DMS79 (cell line): Measurements from ENCODE around the gene EGR2.
"Not testable (repeated sequence)": the region's sequence is repeated elsewhere in the genome, so short reads cannot be mapped to it uniquely, and the experiment has no call there.

ENCODE experiments used
- DNase-seq: peaks from one replicate; lab custom pipeline; 2025; lab: John Stamatoyannopoulos, UW

The EGR2 gene

DNA sequence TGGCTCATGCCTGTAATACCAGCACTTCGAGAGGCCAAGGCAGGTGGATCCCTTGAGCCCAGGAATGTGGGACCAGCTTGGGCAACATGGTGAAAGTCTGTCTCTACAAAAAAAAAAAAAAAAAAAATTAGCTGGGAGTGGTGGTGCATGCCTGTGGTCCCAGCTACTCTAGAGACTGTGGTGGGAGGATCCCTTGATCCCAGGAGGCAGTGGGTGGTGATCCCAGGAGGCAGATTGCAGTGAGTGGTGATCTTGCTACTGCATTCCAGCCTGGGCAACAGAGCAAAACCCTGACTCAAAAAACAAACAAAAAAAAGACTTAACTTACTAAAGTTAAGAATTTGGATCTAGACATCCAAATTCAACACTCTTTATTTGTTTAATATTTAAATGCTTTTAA is 21.9 kb downstream of the EGR2 start:
- no peak for DNase-seq

DNA sequence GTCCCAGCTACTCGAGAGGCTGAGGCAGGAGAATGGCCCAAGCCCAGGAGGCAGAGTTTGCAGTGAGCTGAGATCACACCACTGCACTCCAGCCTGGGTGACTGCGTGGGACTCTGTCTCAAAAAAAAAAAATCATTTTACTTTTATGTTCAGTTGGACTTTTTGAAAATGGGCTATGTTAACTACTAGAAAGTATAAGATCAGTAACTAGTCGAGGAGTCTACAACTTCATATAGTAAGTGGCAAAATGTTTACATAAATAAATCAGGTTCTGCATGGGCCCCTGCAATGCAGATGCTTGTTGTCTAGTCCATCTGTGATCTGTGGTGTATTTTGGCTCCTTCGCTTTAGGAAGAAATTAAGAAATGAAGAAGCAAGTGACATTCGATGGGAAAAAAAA is 23.9 kb downstream of the EGR2 start:
- no peak for DNase-seq

DNA sequence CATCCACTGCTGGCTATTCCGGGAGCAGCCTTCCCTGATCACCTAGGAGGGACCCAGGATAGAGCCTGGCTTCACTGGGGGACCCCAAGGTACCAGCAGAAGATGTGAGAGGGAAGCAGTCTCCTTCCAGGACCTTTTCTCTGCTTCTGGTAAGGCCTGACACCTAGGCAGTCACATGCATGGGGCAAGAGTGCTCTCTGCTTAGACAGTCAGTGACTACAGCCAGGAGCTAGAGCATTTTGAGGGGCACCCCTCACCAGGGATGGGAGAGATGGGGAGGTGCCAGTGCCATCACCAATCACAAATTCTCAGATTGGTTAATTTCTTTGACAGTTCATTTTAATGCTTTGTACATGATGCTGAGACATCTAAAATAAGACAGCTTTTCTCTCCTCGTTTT is 25.6 kb downstream of the EGR2 start:
- no peak for DNase-seq

DNA sequence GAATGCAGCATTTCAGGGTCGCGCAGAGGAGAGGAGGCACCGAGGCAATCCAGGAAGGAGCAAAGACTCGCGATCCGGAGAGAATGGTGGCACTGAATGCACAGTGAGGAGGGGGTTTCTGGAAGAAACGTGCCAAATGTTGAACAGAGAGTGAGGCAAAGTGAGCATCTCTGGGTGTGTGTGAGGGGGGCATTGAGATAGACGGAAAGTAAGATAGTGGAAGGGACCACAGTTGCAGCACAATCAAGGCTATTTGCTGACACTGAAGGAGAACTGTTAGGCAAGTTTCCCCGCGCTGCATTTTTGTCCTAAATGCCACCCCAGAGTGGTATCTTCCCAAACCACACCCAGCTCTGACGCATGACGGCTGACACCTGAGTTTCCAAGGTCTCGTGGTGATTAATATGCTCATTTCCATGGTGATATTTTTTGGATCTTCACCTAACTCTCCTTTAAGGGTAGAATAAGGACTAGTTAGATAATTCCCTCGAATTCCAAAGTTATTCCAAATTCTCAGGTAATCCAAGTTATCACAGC is 26.1 kb downstream of the EGR2 start:
- DNase-seq, result no peak

DNA sequence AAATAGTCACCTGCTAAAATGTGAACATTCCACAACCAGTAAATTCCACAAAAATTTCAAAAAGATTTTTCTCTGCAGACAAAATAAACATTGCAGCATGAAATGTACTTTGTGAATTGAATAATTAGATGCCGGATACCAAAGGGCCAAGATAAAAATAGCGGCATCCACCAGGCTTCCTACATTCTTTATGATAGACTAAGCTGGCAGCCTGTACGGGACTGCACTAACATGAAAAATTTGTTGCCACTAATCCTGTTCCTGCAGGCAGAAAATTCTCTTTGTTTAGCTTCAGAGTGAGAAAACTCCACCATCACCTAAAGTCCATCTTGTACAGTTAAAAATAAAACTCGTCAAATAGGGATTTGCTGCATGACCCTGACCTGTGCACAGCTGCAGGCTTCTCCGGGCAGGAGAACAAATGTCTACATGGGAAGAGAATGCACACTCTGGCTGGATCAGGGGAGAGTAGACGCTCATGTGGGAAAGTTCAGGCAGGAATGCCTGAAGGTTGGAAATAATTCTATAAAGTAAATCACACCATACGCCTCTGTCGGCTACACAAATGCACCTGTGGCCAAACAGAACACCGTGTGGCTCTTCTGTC is 27.2 kb downstream of the EGR2 start:
- DNase-seq, result no peak

DNA sequence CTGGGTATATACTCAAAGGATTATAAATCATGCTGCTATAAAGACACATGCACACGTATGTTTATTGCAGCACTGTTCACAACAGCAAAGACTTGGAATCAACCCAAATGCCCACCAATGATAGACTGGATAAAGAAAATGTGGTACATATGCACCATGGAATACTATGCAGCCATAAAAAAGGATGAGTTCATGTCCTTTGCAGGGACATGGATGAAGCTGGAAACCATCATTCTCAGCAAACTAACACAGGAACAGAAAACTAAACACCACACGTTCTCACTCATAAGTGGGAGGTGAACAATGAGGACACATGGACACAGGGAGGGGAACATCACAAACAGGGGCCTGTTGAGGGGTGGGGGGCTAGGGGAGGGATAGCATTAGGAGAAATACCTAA is 27.9 kb downstream of the EGR2 start:
- DNase-seq, result not testable (repeated sequence)

DNA sequence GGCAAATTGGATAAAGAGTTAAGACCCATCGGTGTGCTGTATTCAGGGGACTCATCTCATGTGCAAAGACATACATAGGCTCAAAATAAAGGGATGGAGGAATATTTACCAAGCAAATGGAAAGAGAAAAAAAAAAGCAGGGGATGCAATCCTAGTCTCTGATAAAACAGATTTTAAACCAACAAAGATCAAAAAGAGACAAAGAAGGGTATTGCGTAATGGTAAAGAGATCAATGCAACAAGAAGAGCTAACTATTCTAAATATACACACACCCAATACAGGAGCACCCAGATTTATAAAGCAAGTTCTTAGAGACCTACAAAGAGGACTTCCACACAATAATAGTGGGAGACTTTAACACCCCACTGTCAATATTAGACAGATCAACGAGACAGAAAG is 31.6 kb downstream of the EGR2 start:
- not testable (repeated sequence) for DNase-seq

DNA sequence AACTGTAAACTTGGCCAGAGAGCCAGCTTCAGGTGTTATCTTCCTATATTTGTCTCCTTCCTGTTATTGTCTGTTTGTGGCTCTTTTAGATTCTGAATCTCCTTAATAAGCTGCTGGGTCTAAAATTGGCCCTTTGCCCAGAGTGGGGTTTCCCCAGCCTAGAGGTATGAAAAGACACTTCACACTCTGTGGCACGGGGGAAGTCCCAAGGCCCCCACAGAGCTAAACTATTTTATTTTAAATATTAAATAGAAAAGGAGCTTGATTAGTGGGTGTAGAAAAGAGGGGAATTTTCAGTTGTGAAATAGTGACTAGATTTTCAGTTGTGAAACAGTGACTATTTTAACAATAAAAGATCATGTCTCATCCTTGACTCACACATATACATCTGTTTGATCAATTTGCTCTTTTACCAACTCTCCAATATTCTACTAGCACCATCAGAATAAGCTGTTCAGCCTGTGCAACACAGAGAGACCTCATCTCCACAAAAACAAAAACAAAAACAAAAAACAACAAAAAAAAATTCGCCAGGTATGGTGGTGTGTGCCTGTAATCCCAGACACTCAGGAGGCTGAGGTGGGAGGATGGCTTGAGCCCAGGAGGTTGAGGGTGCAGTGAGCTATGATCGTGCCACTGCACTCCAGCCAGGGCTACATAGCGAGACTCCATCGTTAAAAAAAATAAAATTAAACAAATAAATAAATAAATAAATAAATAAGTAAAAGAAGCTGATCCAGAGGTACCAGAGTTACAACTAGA is 36.5 kb downstream of the EGR2 start:
- no peak for DNase-seq

DNA sequence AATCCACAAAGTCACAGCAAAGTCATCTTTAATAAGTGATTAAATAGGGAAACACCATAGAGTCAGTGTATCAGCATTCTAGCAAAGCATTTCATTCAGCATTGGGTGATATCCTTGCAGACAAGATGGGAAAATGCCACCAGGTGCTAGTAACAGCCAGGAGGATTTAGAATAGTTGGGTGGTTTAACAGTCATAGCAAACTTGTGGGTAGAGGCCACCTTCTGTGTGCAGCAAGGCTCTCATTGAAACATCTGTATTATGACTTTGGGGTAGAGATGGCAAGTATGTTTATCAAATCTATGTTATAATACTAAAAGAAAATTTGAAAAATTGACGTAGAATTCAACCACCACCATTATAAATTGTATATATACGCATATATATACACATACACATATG is 38.0 kb downstream of the EGR2 start:
- DNase-seq, result no peak

DNA sequence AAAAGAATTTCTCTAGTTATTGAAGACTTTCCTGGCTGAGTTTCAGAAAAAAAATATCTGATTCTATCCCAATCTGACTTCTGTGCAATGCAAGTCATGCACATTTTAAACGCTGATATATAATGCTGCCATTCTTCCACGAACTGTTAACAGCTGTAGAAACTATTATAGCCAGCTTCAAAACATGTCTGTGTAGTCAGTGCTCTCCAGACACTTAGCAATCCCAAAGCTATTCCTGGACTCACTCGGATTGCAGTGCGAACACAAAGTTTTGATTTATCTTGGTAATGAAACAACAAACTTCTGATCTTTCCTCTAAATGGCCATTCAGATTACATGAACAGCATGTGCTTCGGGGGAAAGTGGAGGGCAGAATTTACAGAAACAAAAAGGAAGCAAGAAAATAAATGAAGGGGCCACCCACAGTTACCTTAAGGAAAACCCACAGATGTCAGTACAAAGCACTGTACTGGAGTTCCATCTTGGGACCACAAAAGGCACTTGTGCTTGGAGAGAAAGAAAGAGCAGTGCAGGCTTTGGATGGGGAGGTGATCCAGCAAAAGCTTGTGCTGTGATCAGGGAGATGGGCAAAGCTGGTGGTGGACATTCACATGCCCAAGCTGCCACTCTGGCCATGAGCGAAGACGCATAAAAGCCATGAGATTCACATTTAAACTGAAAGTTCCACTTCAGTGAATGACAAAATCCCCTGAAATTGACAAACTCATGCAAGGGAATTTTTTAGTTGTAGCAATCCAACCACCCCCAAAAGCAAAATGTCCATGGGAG is 43.8 kb downstream of the EGR2 start:
- DNase-seq, result no peak

DNA sequence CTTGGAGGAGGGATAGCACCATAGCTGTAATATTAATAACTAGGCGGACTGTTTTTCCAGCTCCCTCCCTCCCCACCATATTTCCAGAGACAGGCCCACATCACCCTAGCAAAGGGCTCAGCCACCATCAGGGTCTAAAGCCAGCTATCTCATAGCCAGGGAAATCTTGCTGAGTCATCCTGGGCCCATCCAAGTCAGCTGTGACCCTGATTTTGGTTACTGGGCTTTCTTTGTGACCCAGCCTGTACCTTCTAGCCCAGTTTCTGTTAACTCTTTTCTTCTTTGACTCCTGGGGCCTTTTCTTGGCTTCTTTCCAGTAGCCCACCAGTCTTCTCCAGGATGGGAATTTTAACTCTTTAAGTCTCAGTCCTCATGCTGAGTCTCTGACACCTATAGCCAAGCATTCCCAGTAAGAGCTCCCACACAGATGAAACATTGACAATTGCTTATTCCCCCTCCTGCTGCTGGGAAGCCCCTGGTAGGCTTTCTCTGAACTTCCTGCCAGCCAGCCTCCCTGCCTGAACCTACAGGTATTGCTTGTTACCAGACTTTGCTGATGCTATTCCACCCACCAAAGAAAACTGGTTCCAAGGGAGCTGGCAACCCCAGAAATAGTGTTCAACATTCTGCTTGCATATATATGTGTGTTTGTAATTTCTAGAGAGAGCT is 46.5 kb downstream of the EGR2 start:
- no peak for DNase-seq

DNA sequence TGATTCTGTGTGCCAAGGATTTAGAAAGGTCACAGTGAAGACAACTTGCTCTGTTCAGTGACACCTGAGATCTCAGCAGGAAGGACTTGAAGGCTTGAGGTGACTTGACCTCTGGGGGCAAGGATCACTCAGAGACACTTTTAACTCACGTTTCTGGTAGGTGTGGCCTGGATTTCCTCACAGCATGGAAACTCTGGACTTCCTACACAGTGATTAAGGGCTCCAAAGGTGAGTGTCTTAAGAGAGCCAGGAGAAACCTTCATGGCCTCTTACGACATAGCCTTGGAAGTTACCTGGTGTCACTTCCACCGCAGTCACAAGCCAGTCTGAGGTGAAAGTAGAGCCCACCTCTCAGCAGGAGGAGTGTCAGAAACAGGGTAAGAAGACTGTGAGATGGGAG is 49.8 kb downstream of the EGR2 start:
- no peak for DNase-seq

DNA sequence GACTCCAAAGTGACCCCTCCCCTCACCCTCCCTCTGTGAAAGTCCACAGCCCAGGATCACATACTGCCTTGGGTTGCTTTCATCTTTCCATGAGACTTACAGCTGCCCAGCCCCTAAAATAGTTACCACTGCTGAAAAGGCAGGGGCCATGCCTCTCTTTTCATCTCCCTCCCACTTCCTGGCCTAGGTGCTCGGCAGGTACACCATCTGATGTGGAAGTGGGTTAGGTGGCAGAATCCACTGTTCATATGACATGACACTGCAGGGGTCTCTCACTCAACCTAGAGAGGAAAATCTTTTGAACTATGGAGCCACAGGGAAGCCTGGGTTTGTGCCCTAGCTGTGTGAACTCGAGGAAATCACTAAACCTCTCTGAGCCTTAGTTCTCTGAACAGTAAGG is 50.4 kb downstream of the EGR2 start:
- no peak for DNase-seq

DNA sequence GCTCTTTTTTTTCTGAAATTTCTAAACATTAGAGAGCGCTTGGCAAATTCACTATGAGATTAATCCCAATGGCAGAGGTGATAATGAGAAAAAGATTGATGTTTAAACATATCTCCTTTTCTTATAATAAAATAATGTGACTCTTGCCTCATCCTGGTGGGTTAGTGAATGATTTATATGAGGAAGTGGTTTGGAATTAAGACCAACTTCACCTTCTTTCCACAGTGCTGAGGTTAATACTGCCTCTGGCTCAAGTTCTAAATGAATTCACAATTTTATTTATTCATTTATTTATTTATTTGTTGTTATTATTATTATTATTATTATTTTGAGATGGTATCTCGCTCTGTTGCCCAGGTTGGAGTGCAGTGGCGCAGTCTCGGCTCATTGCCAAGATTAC is 52.2 kb downstream of the EGR2 start:
- DNase-seq, result no peak

DNA sequence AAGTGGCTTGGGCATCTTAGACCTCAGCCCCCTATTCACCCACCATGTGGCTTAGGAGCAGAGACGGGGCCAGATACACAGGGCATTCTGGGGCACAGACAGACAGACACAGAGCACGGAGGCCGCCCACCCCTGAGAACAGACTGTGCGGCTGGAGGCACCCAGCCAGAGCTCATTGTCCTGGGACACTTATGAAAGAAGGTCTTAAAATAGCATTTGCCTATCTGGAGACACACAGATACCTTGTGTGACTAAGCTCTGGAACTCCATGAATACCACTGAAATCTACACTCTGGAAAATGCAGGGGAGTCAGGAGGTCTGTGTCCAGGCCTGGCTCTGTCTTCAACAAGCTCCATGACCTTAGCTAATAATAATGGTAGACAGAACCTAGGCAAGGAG is 53.0 kb downstream of the EGR2 start:
- no peak for DNase-seq
